WTC11 (cell line): ENCODE results near the gene ITGAE. TPM values are rescaled to one million over a fixed set of nuclear protein-coding genes. Genes with fewer than 3 reads are reported as not detected.

Experiments
- AR ChIP-seq: fragments of 250-450 bp; sonication (Bioruptor Pico); IDR thresholded peaks from 2 replicates; pipeline ENCODE4 v1.9.0; 2021; ENCODE audit warnings: mild to moderate bottlenecking
- CREM ChIP-seq: sonication (generic); formaldehyde crosslinking; IDR thresholded peaks from 2 replicates; pipeline ENCODE4 v1.8.1; 2022; ENCODE audit warnings: mild to moderate bottlenecking, missing genetic modification reagents, moderate library complexity
- EMX1 ChIP-seq: fragments of 250-450 bp; sonication (Bioruptor Pico); IDR thresholded peaks from 2 replicates; pipeline ENCODE4 v1.8.0; 2021; ENCODE audit warnings: mild to moderate bottlenecking
- ERG ChIP-seq: fragments of 250-450 bp; sonication (Bioruptor Pico); IDR thresholded peaks from 2 replicates; pipeline ENCODE4 v1.8.0; 2021; ENCODE audit warnings: mild to moderate bottlenecking
- ESRRA ChIP-seq: sonication (generic); formaldehyde crosslinking; IDR thresholded peaks from 2 replicates; pipeline ENCODE4 v1.8.1; 2022; ENCODE audit warnings: mild to moderate bottlenecking, missing genetic modification reagents, borderline replicate concordance
- FOXK1 ChIP-seq: sonication (generic); formaldehyde crosslinking; IDR thresholded peaks from 2 replicates; pipeline ENCODE4 v1.8.0; 2022; ENCODE audit warnings: mild to moderate bottlenecking, moderate library complexity, missing genetic modification reagents
- GABPB1 ChIP-seq: sonication (generic); formaldehyde crosslinking; IDR thresholded peaks from 2 replicates; pipeline ENCODE4 v1.8.1; 2023; ENCODE audit warnings: mild to moderate bottlenecking, missing genetic modification reagents
- IRF2 ChIP-seq: sonication (generic); formaldehyde crosslinking; IDR thresholded peaks from 2 replicates; pipeline ENCODE4 v1.8.0; 2022; ENCODE audit warnings: low read depth, missing genetic modification reagents, borderline replicate concordance
- JAZF1 ChIP-seq: fragments of 250-450 bp; sonication (Bioruptor Pico); IDR thresholded peaks from 2 replicates; pipeline ENCODE4 v1.9.0; 2021; ENCODE audit warnings: moderate library complexity, mild to moderate bottlenecking, inconsistent platforms
- KAT7 ChIP-seq: sonication (generic); formaldehyde crosslinking; IDR thresholded peaks from 2 replicates; pipeline ENCODE4 v1.8.1; 2023; ENCODE audit warnings: missing genetic modification reagents, mild to moderate bottlenecking, borderline replicate concordance
- MAX ChIP-seq: sonication (generic); formaldehyde crosslinking; IDR thresholded peaks from 2 replicates; pipeline ENCODE4 v1.8.0; 2022; ENCODE audit warnings: mild to moderate bottlenecking, missing genetic modification reagents
- NFATC4 ChIP-seq: fragments of 250-450 bp; sonication (Bioruptor Pico); IDR thresholded peaks from 2 replicates; pipeline ENCODE4 v1.9.0; 2021; ENCODE audit warnings: mild to moderate bottlenecking
- OVOL2 ChIP-seq: fragments of 250-450 bp; sonication (Bioruptor Pico); IDR thresholded peaks from 2 replicates; pipeline ENCODE4 v1.9.0; 2021; ENCODE audit warnings: mild to moderate bottlenecking, borderline replicate concordance
- PREB ChIP-seq: sonication (generic); formaldehyde crosslinking; IDR thresholded peaks from 2 replicates; pipeline ENCODE4 v1.8.1; 2022; ENCODE audit warnings: mild to moderate bottlenecking, missing genetic modification reagents, moderate library complexity, borderline replicate concordance
- PRRX2 ChIP-seq: fragments of 250-450 bp; sonication (Bioruptor Pico); IDR thresholded peaks from 2 replicates; pipeline ENCODE4 v1.8.0; 2021; ENCODE audit warnings: mild to moderate bottlenecking
- SOX15 ChIP-seq: fragments of 250-450 bp; sonication (Bioruptor Pico); IDR thresholded peaks from 2 replicates; pipeline ENCODE4 v1.9.0; 2021; ENCODE audit warnings: mild to moderate bottlenecking
- TCF7 ChIP-seq: sonication (generic); formaldehyde crosslinking; IDR thresholded peaks from 2 replicates; pipeline ENCODE4 v1.8.0; 2022; ENCODE audit warnings: mild to moderate bottlenecking, low read depth, missing genetic modification reagents, moderate library complexity
- TEAD1 ChIP-seq: sonication (generic); formaldehyde crosslinking; IDR thresholded peaks from 2 replicates; pipeline ENCODE4 v1.8.0; 2022; ENCODE audit warnings: mild to moderate bottlenecking, missing genetic modification reagents
- TP53 ChIP-seq: sonication (generic); formaldehyde crosslinking; IDR thresholded peaks from 2 replicates; pipeline ENCODE4 v1.8.1; 2023; ENCODE audit warnings: mild to moderate bottlenecking, missing genetic modification reagents
- ZMAT4 ChIP-seq: fragments of 250-450 bp; sonication (Bioruptor Pico); IDR thresholded peaks from 2 replicates; pipeline ENCODE4 v1.9.0; 2021; ENCODE audit warnings: mild to moderate bottlenecking
- ZNF232 ChIP-seq: sonication (generic); formaldehyde crosslinking; IDR thresholded peaks from 2 replicates; pipeline ENCODE4 v1.8.0; 2022; ENCODE audit warnings: mild to moderate bottlenecking, missing genetic modification reagents
- ZNF671 ChIP-seq: fragments of 250-450 bp; sonication (Bioruptor Pico); IDR thresholded peaks from 2 replicates; pipeline ENCODE4 v1.8.0; 2021; ENCODE audit warnings: mild to moderate bottlenecking
- total RNA-seq: library from RNA; stranded (reverse); gene quantifications from 3 replicates; pipeline ENCODE4 v1.2.3, GENCODE V29; 2021
- TF ChIP-seq, protein P1 (sequence below): sonication (generic); formaldehyde crosslinking; IDR thresholded peaks from 2 replicates; pipeline ENCODE4 v1.8.1; 2023; ENCODE audit warnings: mild to moderate bottlenecking, missing genetic modification reagents, borderline replicate concordance
- TF ChIP-seq, protein P2 (sequence below): sonication (generic); formaldehyde crosslinking; IDR thresholded peaks from 2 replicates; pipeline ENCODE4 v1.8.1; 2023; ENCODE audit warnings: mild to moderate bottlenecking, missing genetic modification reagents, moderate library complexity
- TF ChIP-seq, protein P3 (sequence below): sonication (generic); formaldehyde crosslinking; IDR thresholded peaks from 2 replicates; pipeline ENCODE4 v1.8.1; 2022; ENCODE audit warnings: mild to moderate bottlenecking, moderate library complexity, missing genetic modification reagents
- TF ChIP-seq, protein P4 (sequence below): sonication (generic); formaldehyde crosslinking; IDR thresholded peaks from 2 replicates; pipeline ENCODE4 v1.8.0; 2023; ENCODE audit warnings: mild to moderate bottlenecking, missing genetic modification reagents

Gene ITGAE
- total RNA-seq, 1 experiment from 2014 or later: 19.5 TPM

- TF ChIP-seq ERG (CRISPR knock-in tag) (no peak), CREM (CRISPR knock-in tag) (no peak), PRRX2 (no peak), PREB (CRISPR knock-in tag) (no peak), TEAD1 (CRISPR knock-in tag) (peak; percentile 54; the same call in 1 of the 2 replicates), MAX (CRISPR knock-in tag) (no peak; the same call in 1 of the 2 replicates), ZNF671 (no peak), IRF2 (no peak), ZMAT4 (no peak), ZNF232 (CRISPR knock-in tag) (0 out of 2 replicates have a peak, but pooled peaks have one; percentile 47), JAZF1 (no peak), KAT7 (CRISPR knock-in tag) (no peak), ESRRA (0 out of 2 replicates have a peak, but pooled peaks have one; percentile 24), EMX1 (CRISPR knock-in tag) (no peak), NFATC4 (CRISPR knock-in tag) (no peak), AR (no peak), OVOL2 (no peak), TCF7 (CRISPR knock-in tag) (no peak), GABPB1 (CRISPR knock-in tag) (no peak), FOXK1 (peak; percentile 38; the same call in 1 of the 2 replicates), TP53 (CRISPR knock-in tag) (peak; percentile 39; the same call in 1 of the 2 replicates), SOX15 (CRISPR knock-in tag) (no peak)
- TF ChIP-seq, protein P1, sequence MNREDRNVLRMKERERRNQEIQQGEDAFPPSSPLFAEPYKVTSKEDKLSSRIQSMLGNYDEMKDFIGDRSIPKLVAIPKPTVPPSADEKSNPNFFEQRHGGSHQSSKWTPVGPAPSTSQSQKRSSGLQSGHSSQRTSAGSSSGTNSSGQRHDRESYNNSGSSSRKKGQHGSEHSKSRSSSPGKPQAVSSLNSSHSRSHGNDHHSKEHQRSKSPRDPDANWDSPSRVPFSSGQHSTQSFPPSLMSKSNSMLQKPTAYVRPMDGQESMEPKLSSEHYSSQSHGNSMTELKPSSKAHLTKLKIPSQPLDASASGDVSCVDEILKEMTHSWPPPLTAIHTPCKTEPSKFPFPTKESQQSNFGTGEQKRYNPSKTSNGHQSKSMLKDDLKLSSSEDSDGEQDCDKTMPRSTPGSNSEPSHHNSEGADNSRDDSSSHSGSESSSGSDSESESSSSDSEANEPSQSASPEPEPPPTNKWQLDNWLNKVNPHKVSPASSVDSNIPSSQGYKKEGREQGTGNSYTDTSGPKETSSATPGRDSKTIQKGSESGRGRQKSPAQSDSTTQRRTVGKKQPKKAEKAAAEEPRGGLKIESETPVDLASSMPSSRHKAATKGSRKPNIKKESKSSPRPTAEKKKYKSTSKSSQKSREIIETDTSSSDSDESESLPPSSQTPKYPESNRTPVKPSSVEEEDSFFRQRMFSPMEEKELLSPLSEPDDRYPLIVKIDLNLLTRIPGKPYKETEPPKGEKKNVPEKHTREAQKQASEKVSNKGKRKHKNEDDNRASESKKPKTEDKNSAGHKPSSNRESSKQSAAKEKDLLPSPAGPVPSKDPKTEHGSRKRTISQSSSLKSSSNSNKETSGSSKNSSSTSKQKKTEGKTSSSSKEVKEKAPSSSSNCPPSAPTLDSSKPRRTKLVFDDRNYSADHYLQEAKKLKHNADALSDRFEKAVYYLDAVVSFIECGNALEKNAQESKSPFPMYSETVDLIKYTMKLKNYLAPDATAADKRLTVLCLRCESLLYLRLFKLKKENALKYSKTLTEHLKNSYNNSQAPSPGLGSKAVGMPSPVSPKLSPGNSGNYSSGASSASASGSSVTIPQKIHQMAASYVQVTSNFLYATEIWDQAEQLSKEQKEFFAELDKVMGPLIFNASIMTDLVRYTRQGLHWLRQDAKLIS: no peak
- TF ChIP-seq, protein P2, sequence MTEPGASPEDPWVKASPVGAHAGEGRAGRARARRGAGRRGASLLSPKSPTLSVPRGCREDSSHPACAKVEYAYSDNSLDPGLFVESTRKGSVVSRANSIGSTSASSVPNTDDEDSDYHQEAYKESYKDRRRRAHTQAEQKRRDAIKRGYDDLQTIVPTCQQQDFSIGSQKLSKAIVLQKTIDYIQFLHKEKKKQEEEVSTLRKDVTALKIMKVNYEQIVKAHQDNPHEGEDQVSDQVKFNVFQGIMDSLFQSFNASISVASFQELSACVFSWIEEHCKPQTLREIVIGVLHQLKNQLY (CRISPR knock-in tag): no peak
- TF ChIP-seq, protein P3, sequence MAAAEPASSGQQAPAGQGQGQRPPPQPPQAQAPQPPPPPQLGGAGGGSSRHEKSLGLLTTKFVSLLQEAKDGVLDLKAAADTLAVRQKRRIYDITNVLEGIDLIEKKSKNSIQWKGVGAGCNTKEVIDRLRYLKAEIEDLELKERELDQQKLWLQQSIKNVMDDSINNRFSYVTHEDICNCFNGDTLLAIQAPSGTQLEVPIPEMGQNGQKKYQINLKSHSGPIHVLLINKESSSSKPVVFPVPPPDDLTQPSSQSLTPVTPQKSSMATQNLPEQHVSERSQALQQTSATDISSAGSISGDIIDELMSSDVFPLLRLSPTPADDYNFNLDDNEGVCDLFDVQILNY (CRISPR knock-in tag): no peak
- TF ChIP-seq, protein P4, sequence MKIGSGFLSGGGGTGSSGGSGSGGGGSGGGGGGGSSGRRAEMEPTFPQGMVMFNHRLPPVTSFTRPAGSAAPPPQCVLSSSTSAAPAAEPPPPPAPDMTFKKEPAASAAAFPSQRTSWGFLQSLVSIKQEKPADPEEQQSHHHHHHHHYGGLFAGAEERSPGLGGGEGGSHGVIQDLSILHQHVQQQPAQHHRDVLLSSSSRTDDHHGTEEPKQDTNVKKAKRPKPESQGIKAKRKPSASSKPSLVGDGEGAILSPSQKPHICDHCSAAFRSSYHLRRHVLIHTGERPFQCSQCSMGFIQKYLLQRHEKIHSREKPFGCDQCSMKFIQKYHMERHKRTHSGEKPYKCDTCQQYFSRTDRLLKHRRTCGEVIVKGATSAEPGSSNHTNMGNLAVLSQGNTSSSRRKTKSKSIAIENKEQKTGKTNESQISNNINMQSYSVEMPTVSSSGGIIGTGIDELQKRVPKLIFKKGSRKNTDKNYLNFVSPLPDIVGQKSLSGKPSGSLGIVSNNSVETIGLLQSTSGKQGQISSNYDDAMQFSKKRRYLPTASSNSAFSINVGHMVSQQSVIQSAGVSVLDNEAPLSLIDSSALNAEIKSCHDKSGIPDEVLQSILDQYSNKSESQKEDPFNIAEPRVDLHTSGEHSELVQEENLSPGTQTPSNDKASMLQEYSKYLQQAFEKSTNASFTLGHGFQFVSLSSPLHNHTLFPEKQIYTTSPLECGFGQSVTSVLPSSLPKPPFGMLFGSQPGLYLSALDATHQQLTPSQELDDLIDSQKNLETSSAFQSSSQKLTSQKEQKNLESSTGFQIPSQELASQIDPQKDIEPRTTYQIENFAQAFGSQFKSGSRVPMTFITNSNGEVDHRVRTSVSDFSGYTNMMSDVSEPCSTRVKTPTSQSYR (CRISPR knock-in tag): no peak
These were observed 105.1 kb downstream of the ITGAE start, which contains the start of gene P2RX5 (continued) for GRCh38 chr17:3695723-3696411.
